Measurements from ENCODE around the gene KAT8. TPM values are rescaled to one million over a fixed set of nuclear protein-coding genes. Genes with fewer than 3 reads are reported as not detected.

The KAT8 gene
- total and polyA plus RNA-seq, 2 of the 13 experiments (the other 11 are each of a cell fraction or from before 2014, with no cell fraction given), result 79.0 to 84.2 TPM

GRCh38 chr16:31072540-31073141 lies 44.8 kb upstream of the KAT8 start (continued):
- TF ChIP-seq ZNF737 (CRISPR knock-in tag; IDR thresholded peaks at IDR 0.05; ENCODE audit: borderline replicate concordance) (peak; percentile 82; the same call in 1 of the 2 replicates), ARID3A (IDR thresholded peaks at IDR 0.05; ENCODE audit: low read depth, low read length) (no peak), TFAP4 (IDR thresholded peaks at IDR 0.05; ENCODE audit: borderline replicate concordance, low read depth) (no peak), ZNF703 (CRISPR knock-in tag; IDR thresholded peaks at IDR 0.05; ENCODE audit: borderline replicate concordance) (0 out of 2 replicates have a peak, but pooled peaks have one; percentile 19), KLF16 (CRISPR knock-in tag; IDR thresholded peaks at IDR 0.05) (no peak), GABPA (IDR thresholded peaks at IDR 0.05; ENCODE audit: low read depth, low read length) (0 out of 2 replicates have a peak, but pooled peaks have one; percentile 5), GABPA (CRISPR knock-in tag; IDR thresholded peaks at IDR 0.05; ENCODE audit: low read depth) (no peak), NRL (CRISPR knock-in tag; IDR thresholded peaks at IDR 0.05; ENCODE audit: borderline replicate concordance) (peak; percentile 52; the same call in 1 of the 2 replicates), ZNF354B (CRISPR knock-in tag; IDR thresholded peaks at IDR 0.05) (no peak), HNRNPK (IDR thresholded peaks at IDR 0.05; ENCODE audit: low read depth, low read length, poor library complexity, severe bottlenecking) (no peak), JARID2 (CRISPR knock-in tag; IDR thresholded peaks at IDR 0.05; ENCODE audit: insufficient replicate concordance) (no peak), ZNF788 (CRISPR knock-in tag; IDR thresholded peaks at IDR 0.05; ENCODE audit: borderline replicate concordance) (no peak; the same call in 1 of the 2 replicates), HNF4A (CRISPR knock-in tag; IDR thresholded peaks at IDR 0.05) (no peak), AGO1 (IDR thresholded peaks at IDR 0.05; ENCODE audit: low read depth, low read length, poor library complexity, severe bottlenecking) (no peak), ZNF790 (CRISPR knock-in tag; IDR thresholded peaks at IDR 0.05; ENCODE audit: borderline replicate concordance) (no peak), ZMYM4 (CRISPR knock-in tag; IDR thresholded peaks at IDR 0.05) (no peak), PRDM4 (CRISPR knock-in tag; IDR thresholded peaks at IDR 0.05; ENCODE audit: borderline replicate concordance) (no peak), SCMH1 (CRISPR knock-in tag; IDR thresholded peaks at IDR 0.05; ENCODE audit: borderline replicate concordance) (no peak), ZBTB8A (CRISPR knock-in tag; IDR thresholded peaks at IDR 0.05; ENCODE audit: borderline replicate concordance, low read depth) (no peak), GATAD2A (CRISPR knock-in tag; IDR thresholded peaks at IDR 0.05) (no peak; the same call in 1 of the 2 replicates), ZBTB14 (CRISPR knock-in tag; IDR thresholded peaks at IDR 0.05) (no peak), ZIK1 (CRISPR knock-in tag; IDR thresholded peaks at IDR 0.05; ENCODE audit: borderline replicate concordance, low read depth) (no peak), MEF2D (CRISPR knock-in tag; IDR thresholded peaks at IDR 0.05) (no peak), ZNF781 (CRISPR knock-in tag; IDR thresholded peaks at IDR 0.05; ENCODE audit: borderline replicate concordance, not compliant biosample characterization) (no peak)

All from HepG2 (cell line).